CD14-positive monocyte (primary cell): ENCODE data around the gene C1QTNF9. TPM values are rescaled to one million over a fixed set of nuclear protein-coding genes. Genes with fewer than 3 reads are reported as not detected.

Source experiments
- DNase-seq, 3 donors: peaks; one replicate each; pipeline ENCODE4 v3.0.0-alpha.2; 2011 to 2022
- H2AFZ ChIP-seq: 2 replicates; pipeline ENCODE4 v1.6.0; 2012; ENCODE audit warnings: mild to moderate bottlenecking, low read depth, low read length, inconsistent platforms; ENCODE audit not compliant: insufficient read depth, poor library complexity, severe bottlenecking
- H3K27ac ChIP-seq, 2 donors: 1 replicate in 1 of 2; 2 replicates in 1 of 2; pipeline ENCODE4 v1.5.1; 2012 to 2013; ENCODE audit warnings: low read length in 2 of 2, control low read depth in 1 of 2, inconsistent platforms in 1 of 2, low read depth in 1 of 2, mild to moderate bottlenecking in 1 of 2
- H3K27me3 ChIP-seq, 2 donors: one replicate each; pipeline versions ENCODE4 v1.6.0 to v1.6.1; 2011 to 2013; ENCODE audit warnings: low read length in 2 of 2; ENCODE audit not compliant: control insufficient read depth in 2 of 2, insufficient read depth in 2 of 2
- H3K36me3 ChIP-seq, 2 donors: replicated peaks in 1 of 2; 1 replicate in 1 of 2; 2 replicates in 1 of 2; pipeline versions ENCODE4 v1.5.1 to v1.6.1; 2012 to 2013; ENCODE audit warnings: low read length in 2 of 2, control low read depth in 1 of 2, inconsistent platforms in 1 of 2, mild to moderate bottlenecking in 1 of 2; ENCODE audit not compliant: insufficient read depth in 2 of 2, control insufficient read depth in 1 of 2
- H3K4me1 ChIP-seq, 2 donors: 1 replicate in 1 of 2; 2 replicates in 1 of 2; pipeline versions ENCODE4 v1.5.1 to v1.6.1; 2012 to 2013; ENCODE audit warnings: low read length in 2 of 2, control low read depth in 1 of 2, inconsistent platforms in 1 of 2, mild to moderate bottlenecking in 1 of 2, moderate library complexity in 1 of 2; ENCODE audit not compliant: insufficient read depth in 2 of 2, control insufficient read depth in 1 of 2
- H3K4me2 ChIP-seq: replicated peaks from 2 replicates; pipeline ENCODE3; 2012; ENCODE audit warnings: low read length, moderate library complexity, mild to moderate bottlenecking; ENCODE audit not compliant: poor library complexity, severe bottlenecking; ENCODE audit errors: extremely low read depth
- H3K4me3 ChIP-seq, 3 experiments: fragments of 200-600 bp in 1 of 3; sonication (generic) in 1 of 3; replicated peaks in 1 of 3; 1 replicate in 2 of 3; 2 replicates in 1 of 3; pipeline ENCODE4 v1.5.1; 2011 to 2013; ENCODE audit warnings: low read length in 3 of 3, mild to moderate bottlenecking in 3 of 3, control low read depth in 2 of 3, low read depth in 2 of 3, inconsistent platforms in 1 of 3, moderate library complexity in 1 of 3
- H3K79me2 ChIP-seq: 2 replicates; pipeline ENCODE4 v1.6.0; 2012; ENCODE audit warnings: mild to moderate bottlenecking, control low read depth, inconsistent platforms, low read length, moderate library complexity; ENCODE audit not compliant: insufficient read depth
- H3K9ac ChIP-seq: 2 replicates; pipeline ENCODE4 v1.6.0; 2017; ENCODE audit warnings: low read length, mild to moderate bottlenecking; ENCODE audit not compliant: insufficient read depth, poor library complexity, severe bottlenecking
- H3K9me3 ChIP-seq, 2 donors: replicated peaks in 1 of 2; 1 replicate in 1 of 2; 2 replicates in 1 of 2; pipeline versions ENCODE4 v1.5.1 to v1.6.1; 2012 to 2013; ENCODE audit warnings: low read length in 2 of 2, control low read depth in 1 of 2; ENCODE audit not compliant: control insufficient read depth in 1 of 2, insufficient read depth in 1 of 2
- H4K20me1 ChIP-seq: 2 replicates; pipeline ENCODE4 v1.6.0; 2012; ENCODE audit warnings: mild to moderate bottlenecking, low read length, control low read depth, moderate library complexity; ENCODE audit not compliant: insufficient read depth
- H3K27ac Mint-ChIP-seq, 7 donors: one replicate each; pipeline ENCODE4 v1.8.0; 2020; ENCODE audit warnings: mild to moderate bottlenecking in 7 of 7, mixed read lengths in 7 of 7, moderate library complexity in 6 of 7, inconsistent platforms in 2 of 7
- H3K27me3 Mint-ChIP-seq, 3 donors: one replicate each; pipeline ENCODE4 v1.8.0; 2021 to 2022; ENCODE audit warnings: low read depth in 3 of 3, mild to moderate bottlenecking in 3 of 3, mixed read lengths in 3 of 3, moderate library complexity in 3 of 3, inconsistent platforms in 1 of 3
- H3K36me3 Mint-ChIP-seq, 2 donors: one replicate each; pipeline ENCODE4 v1.8.0; 2020; ENCODE audit warnings: mixed read lengths in 2 of 2, inconsistent platforms in 1 of 2, mild to moderate bottlenecking in 1 of 2
- H3K4me1 Mint-ChIP-seq: one replicate; pipeline ENCODE4 v1.8.0; 2020; ENCODE audit warnings: mild to moderate bottlenecking, mixed read lengths
- H3K4me3 Mint-ChIP-seq, 2 donors: one replicate each; pipeline ENCODE4 v1.8.0; 2020; ENCODE audit warnings: mild to moderate bottlenecking in 2 of 2, mixed read lengths in 2 of 2, moderate library complexity in 1 of 2
- H3K9me3 Mint-ChIP-seq, 7 donors: one replicate each; pipeline ENCODE4 v1.8.0; 2020 to 2022; ENCODE audit warnings: mixed read lengths in 7 of 7, mild to moderate bottlenecking in 6 of 7, moderate library complexity in 6 of 7, inconsistent platforms in 2 of 7
- CTCF ChIP-seq: fragments of 200-600 bp; IDR thresholded peaks from one replicate; pipeline ENCODE4 v1.8.0; 2022; ENCODE audit warnings: antibody characterized with exemption, mild to moderate bottlenecking
- WGBS: methylation state at CpG from one replicate; pipeline ENCODE4 v1.1.5; 2013; ENCODE audit warnings: missing lambda C conversion rate; ENCODE audit not compliant: insufficient coverage; 5-methylcytosine and 5-hydroxymethylcytosine counted together
- intact Hi-C, 2 donors: fragments of 100-400 bp; cut with micrococcal nuclease; formaldehyde crosslinking; loops; one replicate each; pipeline versions ENCODE4 v1.15.0 to v1.15.1; 2023
- polyA plus RNA-seq, 3 donors: library from polyadenylated mRNA; depleted of rRNA in 1 of 3; unstranded in 2 of 3; stranded (reverse) in 1 of 3; fragments of 300-500 nt in 2 of 3; fragments of >200 nt in 1 of 3; fragmentation: Illumina TruSeq in 2 of 3; gene quantifications; 1 replicate in 2 of 3; 2 replicates in 1 of 3; pipeline ENCODE4 v1.2.3, GENCODE V29; 2012 to 2021

The C1QTNF9 gene
- polyA plus RNA-seq, 3 donors = not detected

DNA sequence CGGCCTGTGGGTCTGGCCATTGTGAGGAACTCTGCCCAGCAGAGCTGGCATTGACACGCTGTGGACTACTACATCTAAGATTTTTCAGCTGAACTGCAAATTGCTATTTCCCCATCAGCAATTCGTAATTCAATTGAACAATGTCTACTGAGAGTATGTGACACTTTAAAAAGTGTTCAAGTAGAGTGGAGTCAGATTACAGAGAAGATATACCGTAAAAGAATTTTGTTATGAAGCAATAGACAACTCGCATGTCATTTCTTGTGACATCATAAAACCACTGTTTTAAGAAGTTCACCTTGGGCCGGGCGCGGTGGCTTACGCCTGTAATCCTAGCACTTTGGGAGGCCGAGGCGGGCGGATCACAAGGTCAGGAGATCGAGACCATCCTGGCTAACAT, 32.5 kb upstream of the C1QTNF9 start:
- peaks cover 24% of the 10 kb centered on the region for H4K20me1 ChIP-seq
- intact Hi-C loops = no loop called here
- H3K4me1 Mint-ChIP-seq = peaks cover 85% of the 10 kb centered on the region
- H2AFZ ChIP-seq = no peak overlapping the region
- peaks cover 6 to 7% of the 10 kb centered on the region in 2 donors for H3K36me3 ChIP-seq
- H3K4me3 Mint-ChIP-seq = no peak overlapping the region
- TF ChIP-seq CTCF = no peak
- peak overlapping the region; percentile 28 for H3K4me2 ChIP-seq
- 90% methylated on average over 2 of the region's 13 CpGs for WGBS
- H3K27me3 Mint-ChIP-seq = peaks cover 0 to 5% (median 2%) of the 10 kb centered on the region in 3 donors
- H3K9me3 Mint-ChIP-seq = peaks cover 0 to 2% (median 0%) of the 10 kb centered on the region in 7 donors
- peak; percentile 39 to 58 (median 45) for DNase-seq
- peak overlapping the region; percentile 80 to 83 for H3K27ac ChIP-seq
- H3K4me1 ChIP-seq = peaks cover 87 to 99% of the 10 kb centered on the region in 2 donors
- peak overlapping the region; percentile 69 to 100 (median 89) for H3K27ac Mint-ChIP-seq
- peaks cover 86% of the 10 kb centered on the region for H3K79me2 ChIP-seq
- no peak overlapping the region for H3K9ac ChIP-seq
- H3K4me3 ChIP-seq = no peak overlapping the region
- H3K27me3 ChIP-seq = no peaks in the 10 kb centered on the region
- H3K9me3 ChIP-seq = no peaks in the 10 kb centered on the region
- peaks cover 50 to 51% of the 10 kb centered on the region in 2 donors for H3K36me3 Mint-ChIP-seq

- H3K27ac ChIP-seq = peak overlapping the region in 1 of 2 donors; percentile 80
- H3K4me2 ChIP-seq = no peak overlapping the region
- no peak for TF ChIP-seq CTCF
- peaks cover 8 to 15% of the 10 kb centered on the region in 2 donors for H3K36me3 ChIP-seq
- H2AFZ ChIP-seq = no peak overlapping the region
- H3K9me3 ChIP-seq = no peaks in the 10 kb centered on the region
- no peak overlapping the region for H3K4me3 ChIP-seq
- Mint-ChIP-seq H3K4me1 (peaks cover 89% of the 10 kb centered on the region), H3K9me3 (peaks cover 0 to 2% (median 0%) of the 10 kb centered on the region in 7 donors), H3K27me3 (peaks cover 0 to 5% (median 0%) of the 10 kb centered on the region in 3 donors), H3K36me3 (peaks cover 54 to 57% of the 10 kb centered on the region in 2 donors), H3K27ac (peak overlapping the region; percentile 63 to 100 (median 89)), H3K4me3 (no peak overlapping the region)
- 86% methylated on average over 1 of the region's 6 CpGs for WGBS
- intact Hi-C loops = no loop called here
- peaks cover 17% of the 10 kb centered on the region for H4K20me1 ChIP-seq
- H3K79me2 ChIP-seq = peaks cover 86% of the 10 kb centered on the region
- DNase-seq = no peak
- no peaks in the 10 kb centered on the region for H3K27me3 ChIP-seq
- H3K9ac ChIP-seq = no peak overlapping the region
- peaks cover 79 to 93% of the 10 kb centered on the region in 2 donors for H3K4me1 ChIP-seq
Measured at GRCh38 chr13:24277761-24278160, 31.6 kb upstream of the C1QTNF9 start.
